Esophagus muscularis mucosa (tissue), 4 donors: ENCODE data around the gene COIL. TPM values are rescaled to one million over a fixed set of nuclear protein-coding genes. Genes with fewer than 3 reads are reported as not detected.

Experiments
- DNase-seq: peaks from one replicate; pipeline ENCODE4 v3.0.0-alpha.2; 2017; ENCODE audit errors: extremely low spot score
- H3K27ac ChIP-seq, 4 donors: fragments of 200-600 bp; sonication (generic); replicated peaks in 1 of 4; 1 replicate in 3 of 4; 2 replicates in 1 of 4; pipeline ENCODE4 v1.5.1; 2016 to 2019; ENCODE audit warnings: mild to moderate bottlenecking in 1 of 4
- H3K27me3 ChIP-seq, 4 donors: fragments of 200-600 bp; sonication (generic); one replicate each; pipeline versions ENCODE4 v1.5.1 to v1.6.0; 2016 to 2019
- H3K36me3 ChIP-seq, 4 donors: fragments of 200-600 bp; sonication (generic); one replicate each; pipeline ENCODE4 v1.5.1; 2016 to 2019
- H3K4me1 ChIP-seq, 4 donors: fragments of 200-600 bp; sonication (generic); one replicate each; pipeline ENCODE4 v1.5.1; 2016 to 2019
- H3K4me3 ChIP-seq, 4 donors: fragments of 200-600 bp; sonication (generic); 1 replicate in 2 of 4; 2 replicates in 2 of 4; pipeline ENCODE4 v1.5.1; 2016 to 2019; ENCODE audit warnings: mild to moderate bottlenecking in 4 of 4, moderate library complexity in 1 of 4
- H3K9me3 ChIP-seq, 4 donors: fragments of 200-600 bp; sonication (generic); 1 replicate in 3 of 4; 2 replicates in 1 of 4; pipeline ENCODE4 v1.5.1; 2016 to 2019
- EP300 ChIP-seq: sonication (generic); formaldehyde crosslinking; IDR thresholded peaks from one replicate; pipeline ENCODE4 v1.6.1; 2017; ENCODE audit warnings: antibody characterized with exemption
- POLR2A ChIP-seq: fragments of 450-650 bp; IDR thresholded peaks from one replicate; pipeline ENCODE4 v1.6.1; 2017; ENCODE audit warnings: antibody characterized with exemption, moderate library complexity, mild to moderate bottlenecking, low read depth
- POLR2AphosphoS5 ChIP-seq, 2 donors: sonication (generic); formaldehyde crosslinking; IDR thresholded peaks; one replicate each; pipeline ENCODE4 v1.6.1; 2017; ENCODE audit warnings: antibody characterized with exemption in 2 of 2
- WGBS: methylation state at CpG from one replicate; pipeline ENCODE4 v1.1.5; 2018; 5-methylcytosine and 5-hydroxymethylcytosine counted together
- intact Hi-C: fragments of 100-400 bp; cut with DNase I; formaldehyde crosslinking; loops from one replicate; pipeline ENCODE4 v1.15.1; 2023
- total RNA-seq, 4 donors: library from RNA; depleted of rRNA; stranded (reverse); fragments of >200 nt; gene quantifications; one replicate each; pipeline versions ENCODE4 v1.1.0 to v1.2.1, GENCODE V29; 2016
- TF ChIP-seq, protein P1 (sequence below), 3 experiments: fragments of 200-600 bp in 2 of 3; fragments of 450-650 bp in 1 of 3; sonication (generic) in 2 of 3; IDR thresholded peaks; one replicate each; pipeline ENCODE4 v1.5.1; 2017 to 2019; ENCODE audit warnings: antibody characterized with exemption in 3 of 3, mild to moderate bottlenecking in 2 of 3, moderate library complexity in 1 of 3

COIL gene
- total RNA-seq, 4 donors from 2014 or later = 9.9 to 13.3 (median 11.4) TPM

DNA sequence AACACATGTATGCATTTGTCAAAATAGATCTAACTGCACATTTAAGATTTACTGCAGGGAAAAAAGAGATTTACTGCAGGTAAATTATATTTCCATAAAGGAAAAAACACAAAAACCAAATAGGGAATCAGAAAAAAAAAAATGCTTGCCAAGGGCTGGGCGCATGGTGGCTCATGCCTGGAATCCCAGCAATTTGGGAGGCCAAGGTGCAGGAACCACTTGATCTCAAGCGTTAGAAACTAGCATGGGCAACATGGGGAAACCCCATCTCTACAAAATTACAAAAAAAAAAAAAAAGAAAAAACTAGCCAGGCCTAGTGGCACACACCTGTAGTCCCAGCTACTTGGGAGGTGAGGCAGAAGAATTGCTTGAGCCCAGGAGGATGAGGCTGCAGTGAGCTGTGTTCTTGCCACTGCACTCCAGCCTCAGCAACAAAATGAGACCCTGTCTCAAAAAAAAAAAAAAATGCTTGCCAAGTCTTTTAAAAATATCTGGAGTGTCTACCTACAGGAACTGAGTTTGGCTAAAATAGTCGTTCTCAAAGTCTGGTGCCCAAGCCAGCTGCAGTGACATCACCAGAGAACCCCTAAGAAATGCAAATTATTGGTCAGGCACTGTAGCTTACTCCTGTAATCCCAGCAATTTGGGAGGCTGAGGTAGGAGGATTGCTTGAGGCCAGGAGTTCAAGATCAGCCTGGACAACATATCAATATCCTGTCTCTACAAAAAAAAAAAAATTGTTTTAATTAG, 64.5 kb downstream of the COIL start:
- WGBS = 76% methylated on average over 3 of the region's 3 CpGs
- Histone ChIP-seq H3K36me3 (peaks cover 53 to 100% (median 99%) of the 10 kb centered on the region in 4 donors), H3K4me3 (no peak overlapping the region), H3K4me1 (peaks cover 0 to 4% (median 0%) of the 10 kb centered on the region in 4 donors), H3K27me3 (no peaks in the 10 kb centered on the region), H3K27ac (no peak overlapping the region), H3K9me3 (no peaks in the 10 kb centered on the region)
- TF ChIP-seq, protein P1, sequence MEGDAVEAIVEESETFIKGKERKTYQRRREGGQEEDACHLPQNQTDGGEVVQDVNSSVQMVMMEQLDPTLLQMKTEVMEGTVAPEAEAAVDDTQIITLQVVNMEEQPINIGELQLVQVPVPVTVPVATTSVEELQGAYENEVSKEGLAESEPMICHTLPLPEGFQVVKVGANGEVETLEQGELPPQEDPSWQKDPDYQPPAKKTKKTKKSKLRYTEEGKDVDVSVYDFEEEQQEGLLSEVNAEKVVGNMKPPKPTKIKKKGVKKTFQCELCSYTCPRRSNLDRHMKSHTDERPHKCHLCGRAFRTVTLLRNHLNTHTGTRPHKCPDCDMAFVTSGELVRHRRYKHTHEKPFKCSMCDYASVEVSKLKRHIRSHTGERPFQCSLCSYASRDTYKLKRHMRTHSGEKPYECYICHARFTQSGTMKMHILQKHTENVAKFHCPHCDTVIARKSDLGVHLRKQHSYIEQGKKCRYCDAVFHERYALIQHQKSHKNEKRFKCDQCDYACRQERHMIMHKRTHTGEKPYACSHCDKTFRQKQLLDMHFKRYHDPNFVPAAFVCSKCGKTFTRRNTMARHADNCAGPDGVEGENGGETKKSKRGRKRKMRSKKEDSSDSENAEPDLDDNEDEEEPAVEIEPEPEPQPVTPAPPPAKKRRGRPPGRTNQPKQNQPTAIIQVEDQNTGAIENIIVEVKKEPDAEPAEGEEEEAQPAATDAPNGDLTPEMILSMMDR (IDR thresholded peaks at IDR 0.05) = no peak
- TF ChIP-seq EP300 (no peak), POLR2A (no peak), POLR2AphosphoS5 (IDR thresholded peaks at IDR 0.05) (no peak)
- intact Hi-C loops = no loop called here
- no peak for DNase-seq

DNA sequence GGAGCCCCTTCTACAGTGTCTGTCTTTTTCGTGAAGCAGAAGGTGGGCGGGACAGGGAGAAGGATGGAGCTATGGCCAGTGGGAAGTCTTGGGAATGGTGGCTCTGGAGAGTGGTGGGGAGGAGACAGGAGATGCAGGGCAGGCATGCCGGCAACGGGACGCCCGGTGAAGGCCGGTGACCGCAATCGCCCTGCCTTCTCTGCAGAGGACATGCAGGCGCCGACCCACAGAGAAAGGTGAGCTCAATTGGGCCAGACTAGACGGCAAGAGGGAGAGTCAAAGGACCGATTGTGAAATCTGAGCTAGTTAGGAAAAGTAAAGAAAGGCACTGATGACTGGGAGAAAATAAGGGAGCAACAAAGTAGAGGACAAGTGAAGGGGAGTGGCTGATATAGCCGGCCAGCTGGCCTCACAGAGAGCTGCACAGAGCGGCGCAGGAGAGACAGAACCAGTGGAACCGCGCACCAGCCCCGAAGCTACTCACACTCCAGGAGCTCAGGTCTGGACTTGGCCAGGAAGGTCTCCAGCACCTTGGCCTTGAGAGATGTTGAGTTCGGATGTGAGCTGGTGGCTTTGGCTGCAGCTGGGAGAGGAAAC, 65.9 kb downstream of the COIL start:
- Histone ChIP-seq H3K27ac (no peak overlapping the region), H3K36me3 (peaks cover 54 to 100% (median 99%) of the 10 kb centered on the region in 4 donors)
- WGBS = 94% methylated on average over 20 of the region's 20 CpGs

DNA sequence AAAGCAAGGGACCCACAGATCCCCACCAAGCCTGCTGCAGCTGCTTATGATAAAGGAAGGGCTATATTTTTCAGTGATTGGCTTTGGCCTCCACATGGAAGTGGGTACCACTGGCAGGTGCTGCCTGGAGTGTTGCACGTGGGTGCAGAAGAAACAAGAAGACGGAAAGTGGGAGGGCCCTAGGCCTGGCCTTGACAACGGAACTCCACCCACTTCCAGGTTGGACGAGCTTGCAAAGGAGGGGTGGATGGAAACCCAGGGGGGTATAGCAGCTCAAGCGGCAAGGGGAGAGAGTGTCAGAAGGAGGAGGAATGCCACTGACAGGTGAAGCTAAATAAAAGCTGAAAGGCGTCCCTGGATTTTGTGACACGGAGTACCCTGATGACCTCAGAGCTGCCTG, 67.3 kb downstream of the COIL start:
- Histone ChIP-seq H3K27ac (no peak overlapping the region), H3K27me3 (no peaks in the 10 kb centered on the region), H3K9me3 (peaks cover 0 to under 1% (median 0%) of the 10 kb centered on the region in 4 donors), H3K36me3 (peaks cover 52 to 100% (median 92%) of the 10 kb centered on the region in 4 donors), H3K4me1 (peaks cover 0 to 4% (median 0%) of the 10 kb centered on the region in 4 donors), H3K4me3 (no peak overlapping the region)
- DNase-seq = no peak
- TF ChIP-seq POLR2AphosphoS5 (IDR thresholded peaks at IDR 0.05) (no peak), POLR2A (no peak), EP300 (no peak)
- TF ChIP-seq, protein P1 (IDR thresholded peaks at IDR 0.05) = no peak
- WGBS = 83% methylated on average over 7 of the region's 7 CpGs
- intact Hi-C loops = loop anchor here (5.0 kb wide), 1 partner anchor 44 kb away; no protein-coding TSS in a partner anchor

More for the DNA sequence above, 65.9 kb downstream of the COIL start:
- TF ChIP-seq POLR2AphosphoS5 (IDR thresholded peaks at IDR 0.05) (no peak), EP300 (no peak), POLR2A (no peak)
- TF ChIP-seq, protein P1 (IDR thresholded peaks at IDR 0.05) = no peak
- Histone ChIP-seq H3K27me3 (no peaks in the 10 kb centered on the region), H3K4me1 (peaks cover 0 to 4% (median 0%) of the 10 kb centered on the region in 4 donors), H3K4me3 (no peak overlapping the region), H3K9me3 (no peaks in the 10 kb centered on the region)
- intact Hi-C loops = loop anchor here (5.0 kb wide), 1 partner anchor 42 kb away; no protein-coding TSS in a partner anchor
- DNase-seq = no peak

DNA sequence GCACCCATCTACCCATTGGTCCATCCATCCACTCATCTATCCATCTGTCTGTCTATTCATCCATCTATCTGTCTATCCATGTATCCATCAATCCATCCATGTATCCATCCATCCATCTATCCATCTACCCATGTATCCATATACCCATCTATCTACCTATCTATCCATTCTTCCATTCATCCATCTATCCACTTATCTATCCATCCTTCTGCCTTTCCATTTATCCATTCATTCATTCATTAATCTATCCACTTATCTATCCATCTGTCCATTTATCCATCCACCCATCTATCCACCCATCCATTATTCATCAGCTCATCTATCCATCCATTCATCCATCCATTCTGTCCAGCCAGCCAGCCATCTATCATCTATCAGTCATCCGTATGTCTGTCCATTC, 68.5 kb downstream of the COIL start:
- peaks cover 0 to 4% (median 0%) of the 10 kb centered on the region in 4 donors for H3K4me1 ChIP-seq
- intact Hi-C loops = loop anchor here (5.0 kb wide), 1 partner anchor 45 kb away; no protein-coding TSS in a partner anchor
- H3K4me3 ChIP-seq = no peak overlapping the region
- no peaks in the 10 kb centered on the region for H3K27me3 ChIP-seq
- peaks cover 0 to 10% (median 5%) of the 10 kb centered on the region in 4 donors for H3K9me3 ChIP-seq
- TF ChIP-seq POLR2AphosphoS5 (IDR thresholded peaks at IDR 0.05) (no peak), EP300 (no peak), POLR2A (no peak)
- TF ChIP-seq, protein P1 (IDR thresholded peaks at IDR 0.05) = no peak
- H3K27ac ChIP-seq = no peak overlapping the region
- H3K36me3 ChIP-seq = peaks cover 55 to 100% (median 89%) of the 10 kb centered on the region in 4 donors
- 96% methylated on average over 1 of the region's 1 CpG for whole genome bisulfite sequencing
- DNase-seq = no peak
